Activated CD4-positive, alpha-beta T cell treated with anti-CD3 and anti-CD28 coated beads, Interleukin-2, amount 50 U/mL, for 16 hours (primary cell): ENCODE results near the gene NUTM2A.
"Not testable (repeated sequence)": the region's sequence is repeated elsewhere in the genome, so short reads cannot be mapped to it uniquely, and the experiment has no call there.

ENCODE experiments used
- DNase-seq: peaks from one replicate; pipeline ENCODE4 v3.0.0-alpha.2; 2020

NUTM2A gene, protein sequence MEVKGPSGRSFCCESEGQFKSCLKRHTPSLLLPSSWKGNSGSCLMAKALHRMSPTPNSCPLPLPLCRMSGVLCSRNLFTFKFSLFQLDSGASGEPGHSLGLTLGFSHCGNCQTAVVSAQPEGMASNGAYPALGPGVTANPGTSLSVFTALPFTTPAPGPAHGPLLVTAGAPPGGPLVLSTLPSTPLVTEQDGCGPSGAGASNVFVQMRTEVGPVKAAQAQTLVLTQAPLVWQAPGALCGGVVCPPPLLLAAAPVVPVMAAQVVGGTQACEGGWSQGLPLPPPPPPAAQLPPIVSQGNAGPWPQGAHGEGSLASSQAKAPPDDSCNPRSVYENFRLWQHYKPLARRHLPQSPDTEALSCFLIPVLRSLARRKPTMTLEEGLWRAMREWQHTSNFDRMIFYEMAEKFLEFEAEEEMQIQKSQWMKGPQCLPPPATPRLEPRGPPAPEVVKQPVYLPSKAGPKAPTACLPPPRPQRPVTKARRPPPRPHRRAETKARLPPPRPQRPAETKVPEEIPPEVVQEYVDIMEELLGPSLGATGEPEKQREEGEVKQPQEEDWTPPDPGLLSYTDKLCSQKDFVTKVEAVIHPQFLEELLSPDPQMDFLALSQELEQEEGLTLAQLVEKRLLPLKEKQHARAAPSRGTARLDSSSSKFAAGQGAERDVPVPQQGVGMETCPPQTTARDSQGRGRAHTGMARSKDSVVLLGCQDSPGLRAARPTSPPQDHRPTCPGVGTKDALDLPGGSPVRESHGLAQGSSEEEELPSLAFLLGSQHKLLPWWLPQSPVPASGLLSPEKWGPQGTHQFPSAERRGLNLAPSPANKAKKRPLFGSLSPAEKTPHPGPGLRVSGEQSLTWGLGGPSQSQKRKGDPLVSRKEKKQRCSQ

DNA sequence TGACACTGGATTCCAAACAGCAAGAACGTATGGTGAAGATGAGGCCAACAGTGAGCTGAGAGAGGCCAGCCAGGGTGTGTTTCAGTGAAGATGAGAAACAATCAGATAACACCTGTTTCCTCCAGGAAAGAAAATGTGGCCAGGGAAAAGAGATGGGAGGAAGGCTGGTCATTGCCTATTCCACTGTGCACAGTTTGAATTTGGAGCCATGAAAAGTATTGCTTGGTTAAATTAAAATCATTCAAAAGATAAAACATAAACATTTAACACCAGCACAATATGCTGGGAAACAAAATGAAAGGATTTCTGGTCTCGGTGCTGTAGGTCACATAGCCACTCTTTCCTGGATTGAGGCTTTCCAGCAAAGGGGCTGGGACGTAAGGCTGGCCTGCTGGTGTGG is at the start of gene NUTM2A:
Gene NUTM2A (plus strand): TSS at position 301 of the 400 bp plus-strand sequence. CDS start 383 bp downstream, outside the sequence.
- DNase-seq, result not testable (repeated sequence)

DNA sequence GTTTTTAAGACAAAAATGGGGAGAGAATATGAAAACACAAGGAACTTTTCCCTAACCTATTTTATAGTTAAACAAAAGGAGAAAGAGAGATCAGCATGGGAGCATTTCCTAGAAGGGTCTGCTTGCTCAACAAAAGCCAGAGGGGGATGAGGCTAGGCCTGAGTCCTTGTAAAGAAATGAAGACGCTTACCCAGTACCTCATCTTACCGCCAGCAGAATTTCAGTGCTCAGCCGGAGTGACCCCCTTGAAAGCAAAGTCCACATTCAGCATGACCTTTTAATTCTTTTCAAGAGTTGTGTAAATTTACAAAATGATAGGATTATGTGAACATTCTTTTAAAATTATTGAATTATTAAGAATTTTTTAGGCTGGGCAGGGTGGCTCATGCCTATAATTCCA is 47.7 kb upstream of the NUTM2A start:
- not testable (repeated sequence) for DNase-seq

DNA sequence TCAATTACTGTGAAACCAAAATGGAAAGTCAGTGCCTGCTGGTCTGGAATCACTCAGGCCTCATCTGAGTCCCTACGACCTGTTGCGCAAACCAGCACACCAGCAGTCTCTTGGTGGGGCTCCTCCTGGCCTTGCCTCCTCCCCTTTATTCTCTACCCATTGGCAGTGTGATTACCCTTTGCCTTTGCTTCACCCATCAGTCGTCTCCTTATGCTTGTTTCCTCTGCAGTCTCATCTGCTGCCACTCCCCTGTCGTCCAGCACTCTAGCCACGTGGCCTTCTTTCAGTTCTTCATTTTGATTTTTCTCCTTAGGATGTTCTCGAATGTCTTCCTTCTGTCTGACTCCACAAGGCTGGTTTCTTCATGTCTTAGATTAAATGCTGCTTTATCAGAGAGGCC is 40.8 kb upstream of the NUTM2A start:
- not testable (repeated sequence) for DNase-seq

DNA sequence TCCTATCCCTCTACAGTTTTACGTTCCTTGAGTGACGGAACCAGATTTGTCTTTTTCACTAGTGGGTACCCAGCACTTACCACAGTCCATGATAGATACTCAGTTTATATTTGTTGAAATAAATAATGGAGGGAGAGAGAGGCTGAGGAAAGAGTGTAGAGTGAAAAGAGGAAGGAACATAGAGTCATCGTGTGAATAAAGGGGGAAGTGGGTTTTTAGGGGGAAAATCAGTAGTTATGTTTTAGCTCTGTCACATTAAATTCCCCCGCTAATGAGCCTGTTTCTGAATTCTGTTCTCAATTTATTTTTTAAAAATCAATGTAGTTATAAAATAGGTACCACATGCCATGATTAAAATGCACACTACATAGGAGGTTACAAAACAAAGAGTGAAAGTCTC is 39.2 kb upstream of the NUTM2A start:
- DNase-seq, result not testable (repeated sequence)

DNA sequence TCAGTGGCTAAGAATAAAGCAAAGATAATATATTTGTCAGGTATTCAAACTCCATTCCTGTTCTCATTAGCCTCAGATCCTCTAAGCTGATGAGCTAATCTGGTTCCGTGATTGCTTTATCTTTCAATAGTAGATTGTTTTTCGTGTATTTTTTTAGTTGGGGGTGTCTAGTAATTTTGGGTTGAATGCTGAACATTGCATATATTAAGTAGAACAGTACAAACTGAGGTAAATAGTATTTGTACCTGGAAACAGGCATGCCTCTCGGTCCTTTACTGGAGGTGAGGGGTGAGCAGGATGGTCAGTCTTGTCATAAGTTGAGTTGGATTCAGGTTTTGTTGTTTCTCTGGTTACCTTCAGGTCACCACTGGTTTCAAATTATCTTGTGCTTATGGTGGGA is 37.7 kb upstream of the NUTM2A start:
- DNase-seq, result not testable (repeated sequence)

DNA sequence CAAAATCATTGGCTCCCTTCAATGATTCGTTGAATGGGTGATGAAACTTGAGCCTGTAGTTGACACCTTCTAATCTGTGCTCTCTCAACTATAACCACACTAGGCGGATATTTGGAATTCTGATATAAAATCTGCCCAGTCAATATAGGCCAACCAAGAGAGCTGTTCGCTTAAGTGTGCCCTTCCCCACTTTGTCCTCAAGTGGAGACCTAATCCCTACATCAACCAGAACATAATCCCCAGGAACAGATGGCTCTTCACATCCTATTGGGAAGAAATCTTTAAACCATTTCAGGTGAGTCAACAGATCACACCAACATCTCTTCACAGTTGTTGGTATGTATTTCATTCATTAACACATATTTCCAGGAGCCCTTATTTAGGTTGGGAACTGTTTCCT is 33.4 kb upstream of the NUTM2A start:
- not testable (repeated sequence) for DNase-seq

DNA sequence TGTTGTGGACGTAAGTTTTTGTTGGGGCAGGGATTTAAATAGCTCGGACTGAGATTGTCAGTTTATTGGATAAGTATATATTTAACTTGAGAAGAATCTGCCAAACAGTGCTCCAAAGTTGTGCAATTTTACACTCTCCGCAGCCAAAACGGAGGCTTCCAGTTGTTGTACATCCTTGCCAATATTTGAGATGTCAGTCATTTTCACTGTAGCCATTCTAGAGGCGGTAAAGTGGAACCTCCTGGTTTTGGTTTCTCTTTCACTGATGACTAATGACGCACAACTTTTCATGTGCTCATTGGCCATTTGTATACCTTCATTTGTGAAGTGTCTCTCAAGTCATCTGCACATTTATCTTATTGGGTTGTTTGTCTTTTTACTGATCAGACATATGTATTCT is 24.3 kb upstream of the NUTM2A start:
- peak; percentile 71 for DNase-seq

DNA sequence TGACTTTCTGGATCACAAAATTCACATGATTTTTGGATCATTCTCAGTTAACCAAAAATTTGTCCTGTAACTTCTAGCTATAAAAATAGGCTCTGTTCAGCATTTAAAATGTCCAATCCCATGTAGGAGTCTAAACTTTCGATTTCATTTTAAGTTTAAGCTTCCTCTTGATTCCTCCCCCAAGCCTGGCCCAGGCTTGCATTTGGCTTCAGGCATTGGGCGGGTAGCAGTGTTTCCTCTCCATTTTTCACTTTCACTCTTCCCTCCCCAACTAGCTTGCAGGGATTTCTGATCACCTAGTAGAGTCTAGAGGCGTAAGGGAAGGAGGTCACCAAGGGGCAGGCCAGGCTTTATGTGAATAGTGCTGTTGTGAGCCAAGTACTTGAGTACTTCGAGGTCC is 20.4 kb upstream of the NUTM2A start:
- peak; percentile 14 for DNase-seq

DNA sequence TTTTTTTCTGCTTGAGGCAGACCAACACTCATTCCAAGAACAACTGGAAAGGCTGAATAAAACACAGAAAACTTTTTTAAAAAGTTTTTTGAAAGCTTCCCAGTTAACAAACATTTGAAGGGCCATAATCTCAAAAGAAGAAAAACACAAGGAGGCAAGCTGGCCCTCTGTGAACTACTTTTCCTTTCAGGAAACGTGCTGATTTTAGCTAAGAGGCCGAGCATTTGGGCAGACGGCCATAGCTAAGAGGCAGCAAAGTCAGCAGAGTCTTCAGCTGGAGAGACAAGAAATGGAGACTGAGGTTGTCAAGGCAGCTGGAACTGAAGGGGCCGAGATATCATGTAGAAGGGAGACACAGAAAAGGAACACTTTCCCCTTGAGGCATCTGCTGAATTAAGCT is 18.3 kb upstream of the NUTM2A start:
- DNase-seq, result not testable (repeated sequence)

DNA sequence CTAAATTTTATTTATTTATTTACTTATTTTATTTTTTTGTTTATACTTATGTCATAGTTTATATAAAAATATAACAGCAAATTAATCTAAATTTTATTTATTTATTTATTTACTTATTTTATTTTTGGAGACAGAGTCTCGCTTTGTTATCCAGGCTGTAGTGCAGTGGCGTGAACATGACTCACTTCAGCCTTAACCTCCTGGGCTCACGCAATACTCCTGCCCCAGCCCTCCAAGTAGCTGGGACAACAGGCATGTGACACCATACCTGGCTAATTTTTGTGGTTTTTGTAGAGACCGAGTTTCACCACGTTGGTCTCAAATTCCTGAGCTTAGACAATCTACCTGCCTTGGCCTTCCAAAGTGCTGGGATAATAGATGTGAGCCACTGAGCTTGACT is 14.9 kb upstream of the NUTM2A start:
- not testable (repeated sequence) for DNase-seq

DNA sequence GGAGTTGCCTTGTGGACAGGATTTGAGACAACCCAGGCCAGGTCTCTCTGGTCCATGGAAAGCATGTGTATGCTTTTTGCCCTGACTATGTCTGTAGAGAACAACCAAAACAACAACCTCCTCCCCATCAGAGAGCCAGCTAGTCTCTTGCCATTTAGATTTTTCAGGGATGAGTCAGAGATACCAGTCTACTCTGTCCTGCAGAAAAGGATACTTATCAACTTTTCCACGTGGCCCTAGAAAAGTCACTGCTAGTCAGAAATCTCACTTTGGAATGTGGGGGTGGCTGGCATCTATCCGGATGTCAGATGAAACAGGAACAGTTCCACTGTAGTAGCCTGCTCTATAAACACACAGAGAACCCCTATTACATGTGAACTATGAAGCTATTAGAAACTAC is 13.4 kb upstream of the NUTM2A start:
- DNase-seq, result not testable (repeated sequence)

DNA sequence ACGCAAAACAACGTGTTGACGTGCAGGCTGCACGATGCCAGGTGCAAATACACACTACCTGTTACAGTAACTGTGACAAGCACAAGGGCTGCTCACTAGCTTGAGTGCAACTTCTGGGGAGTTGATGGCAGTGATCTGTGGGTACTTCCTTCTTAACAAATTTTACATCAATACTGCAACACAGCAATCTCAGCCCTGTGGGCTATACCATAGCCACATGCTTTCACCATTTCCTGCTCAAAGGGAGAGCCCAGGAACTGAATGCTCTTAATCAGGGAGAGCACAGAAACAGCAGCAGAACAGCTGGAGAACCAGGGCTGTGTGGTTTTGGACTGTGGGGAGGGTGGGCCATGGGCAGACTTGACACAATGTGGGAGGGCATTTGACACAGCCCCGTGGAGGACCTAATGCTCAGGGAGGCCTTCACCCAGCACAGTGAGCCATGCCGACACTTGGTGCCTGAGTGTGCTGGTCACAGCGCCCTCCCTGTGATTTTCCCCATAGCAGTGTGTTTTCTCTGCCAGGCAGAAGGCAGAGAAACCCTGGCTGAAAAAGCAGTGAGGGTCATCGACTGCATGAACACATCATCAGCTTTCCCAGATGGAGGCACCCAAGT is 12.0 kb upstream of the NUTM2A start:
- not testable (repeated sequence) for DNase-seq

DNA sequence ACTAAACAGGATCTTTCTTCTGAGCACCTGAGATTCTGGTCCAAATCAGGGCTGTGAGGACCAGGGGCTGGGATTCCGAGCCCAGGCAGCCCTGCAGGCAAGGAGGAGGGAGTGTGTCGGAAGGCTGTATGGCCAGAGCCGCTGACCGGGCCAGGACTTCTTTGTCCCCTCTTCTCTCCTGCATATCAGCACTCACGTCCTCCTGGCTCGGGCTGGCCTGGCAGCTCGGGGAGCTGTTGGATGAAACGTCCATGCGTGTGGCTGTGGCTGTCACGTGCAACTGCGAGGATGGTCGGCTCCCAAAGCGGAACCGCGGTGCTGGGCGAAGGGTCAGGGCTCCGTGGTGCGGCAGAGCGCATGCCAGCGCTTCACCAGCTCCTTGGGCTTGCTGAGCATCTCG is 11.4 kb upstream of the NUTM2A start:
- DNase-seq, result not testable (repeated sequence)

DNA sequence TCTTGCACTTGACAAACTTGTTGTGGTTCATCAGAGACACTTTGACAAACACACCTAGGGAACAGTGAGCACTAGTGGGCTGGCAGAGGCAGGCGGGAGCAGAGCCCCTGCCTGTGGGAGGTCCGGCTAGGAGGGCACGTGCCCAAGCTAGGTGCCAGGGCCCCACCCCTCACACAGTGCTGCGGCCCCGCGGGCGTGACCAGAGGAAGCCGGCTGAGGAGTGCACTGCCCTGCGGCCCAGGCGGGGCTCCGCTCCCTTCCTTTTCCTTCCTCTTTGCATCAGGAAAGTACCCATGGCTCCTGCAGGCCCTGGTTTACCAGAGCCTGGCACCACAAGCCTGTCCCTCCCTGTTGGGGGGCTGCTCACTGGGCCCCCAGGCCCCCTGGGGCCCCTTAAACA is 9.1 kb upstream of the NUTM2A start:
- DNase-seq, result not testable (repeated sequence)

DNA sequence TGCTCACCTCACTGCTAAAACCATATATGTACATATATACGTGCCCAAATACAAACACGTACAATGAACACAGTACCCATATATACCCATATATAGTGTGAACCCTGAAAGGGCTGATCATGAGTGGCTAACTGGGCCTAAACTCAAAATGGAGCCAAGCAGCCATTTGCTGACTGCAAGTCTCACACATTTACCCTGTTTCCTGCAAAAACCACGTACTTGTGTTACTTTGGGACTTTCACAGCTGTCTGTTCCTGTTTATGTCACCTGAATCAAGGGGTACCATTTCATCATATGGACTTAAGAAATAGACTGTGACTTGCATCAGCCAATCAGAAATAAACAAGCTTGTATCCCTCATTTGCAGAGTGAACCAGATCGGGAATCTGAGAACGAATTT is 5.9 kb upstream of the NUTM2A start:
- DNase-seq, result not testable (repeated sequence)

DNA sequence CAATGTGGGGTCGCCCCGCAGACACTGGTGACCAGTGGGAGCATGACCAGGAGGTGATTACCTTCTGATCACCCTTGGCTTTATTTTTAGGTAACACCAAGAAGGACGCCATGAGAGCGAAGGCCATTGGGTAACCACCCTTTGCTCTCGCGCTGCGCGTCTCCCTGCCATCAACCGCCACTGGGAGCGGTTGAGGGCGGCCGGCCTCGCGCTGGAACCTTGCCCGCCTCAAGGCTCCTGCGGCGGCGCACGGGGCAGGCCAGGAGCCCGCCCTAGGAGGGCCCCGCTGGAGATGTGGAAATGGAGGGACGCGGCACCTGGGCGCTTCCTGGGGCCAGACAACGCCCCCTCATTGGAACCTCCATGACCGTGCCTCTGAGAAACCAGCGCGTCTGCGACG is 2.5 kb upstream of the NUTM2A start:
- DNase-seq, result not testable (repeated sequence)

DNA sequence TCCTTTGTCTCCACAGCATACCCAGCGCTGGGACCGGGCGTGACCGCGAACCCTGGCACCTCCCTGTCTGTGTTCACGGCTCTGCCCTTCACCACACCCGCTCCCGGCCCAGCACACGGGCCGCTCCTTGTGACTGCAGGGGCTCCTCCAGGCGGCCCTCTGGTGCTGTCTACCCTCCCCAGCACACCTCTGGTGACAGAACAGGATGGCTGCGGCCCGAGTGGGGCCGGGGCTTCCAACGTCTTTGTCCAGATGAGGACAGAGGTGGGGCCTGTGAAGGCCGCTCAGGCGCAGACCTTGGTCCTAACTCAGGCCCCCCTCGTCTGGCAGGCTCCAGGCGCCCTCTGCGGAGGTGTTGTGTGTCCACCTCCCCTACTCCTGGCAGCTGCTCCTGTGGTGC is 3.0 kb downstream of the NUTM2A start:
- DNase-seq, result not testable (repeated sequence)

DNA sequence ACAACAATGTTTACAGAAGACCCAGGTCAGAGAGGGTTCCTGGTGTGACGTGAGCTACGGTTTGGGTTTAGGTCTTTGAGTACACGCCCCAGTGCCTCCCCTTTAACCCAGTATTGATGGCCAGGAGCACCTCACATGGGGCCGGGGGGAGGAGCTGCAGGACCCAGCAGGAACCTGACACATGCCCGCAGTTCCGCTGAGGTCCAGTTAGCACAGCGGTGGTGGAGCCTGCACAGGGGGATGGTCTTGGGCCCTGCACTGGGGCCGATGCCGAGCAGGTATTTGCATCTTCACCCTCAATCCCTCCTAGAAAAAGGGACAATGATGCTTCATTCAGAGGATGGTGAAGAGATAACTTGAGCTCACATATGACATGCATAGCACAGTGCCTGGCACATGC is 4.0 kb downstream of the NUTM2A start:
- DNase-seq, result not testable (repeated sequence)

DNA sequence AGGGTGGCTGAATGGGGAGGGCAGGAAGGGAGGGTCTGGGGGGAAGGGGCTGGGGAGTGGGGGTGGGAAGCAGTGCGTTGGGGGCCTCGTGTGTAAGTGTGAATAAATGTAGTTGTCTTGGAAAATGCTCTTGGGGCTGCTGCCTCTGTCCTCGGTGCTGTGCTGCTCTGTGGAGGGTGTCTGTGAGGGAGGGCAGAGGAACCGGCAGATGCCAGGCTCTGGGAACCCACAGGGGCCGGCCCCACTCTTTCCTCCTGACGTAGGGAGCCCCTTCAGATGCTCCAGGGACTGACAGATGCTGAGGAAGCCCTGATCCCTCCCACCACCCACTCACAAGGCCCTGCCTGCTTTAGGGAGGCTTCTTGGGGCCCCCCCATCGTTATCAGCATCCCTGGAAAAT is 9.6 kb downstream of the NUTM2A start:
- DNase-seq, result not testable (repeated sequence)

DNA sequence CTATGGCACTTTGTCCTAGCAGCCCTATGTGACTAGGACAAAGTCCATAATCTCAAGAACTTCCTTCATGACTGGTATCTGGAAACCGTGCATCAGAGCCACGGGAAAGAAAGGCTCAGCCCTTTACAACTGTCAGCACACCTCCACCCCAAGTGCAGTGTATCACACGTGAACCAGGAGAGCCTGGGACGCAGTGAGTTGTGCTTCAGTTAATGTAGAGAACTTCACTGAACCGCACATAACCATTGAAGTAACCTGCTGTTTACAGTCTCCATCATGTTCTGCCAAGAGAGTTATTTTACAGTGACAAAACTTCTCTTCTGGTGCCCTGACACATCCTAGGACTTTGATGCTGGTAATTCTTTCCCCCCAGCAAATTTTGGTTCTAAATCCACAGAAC is 12.0 kb downstream of the NUTM2A start:
- DNase-seq, result not testable (repeated sequence)

DNA sequence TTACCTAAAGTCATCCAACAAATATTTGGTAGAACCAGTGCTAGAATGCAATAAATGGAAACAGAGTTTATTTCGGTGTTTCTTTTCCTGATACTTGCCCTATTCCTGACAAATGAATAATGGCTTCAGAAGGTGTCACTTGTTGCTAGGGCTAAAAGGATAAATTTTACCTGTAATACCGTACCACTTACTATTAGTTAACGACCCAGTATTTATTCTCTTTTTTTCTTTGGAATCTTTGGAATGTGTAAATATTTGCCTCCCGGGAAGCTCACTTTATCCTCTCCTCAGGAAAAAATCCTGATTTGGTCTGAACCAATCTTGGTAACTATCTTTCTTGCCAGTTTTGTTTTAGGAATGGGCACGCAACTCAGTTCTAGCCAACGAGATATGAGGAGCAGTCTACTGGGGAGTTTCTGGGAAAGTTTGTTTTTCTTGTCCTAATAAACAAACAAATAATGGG is 14.1 kb downstream of the NUTM2A start:
- not testable (repeated sequence) for DNase-seq

DNA sequence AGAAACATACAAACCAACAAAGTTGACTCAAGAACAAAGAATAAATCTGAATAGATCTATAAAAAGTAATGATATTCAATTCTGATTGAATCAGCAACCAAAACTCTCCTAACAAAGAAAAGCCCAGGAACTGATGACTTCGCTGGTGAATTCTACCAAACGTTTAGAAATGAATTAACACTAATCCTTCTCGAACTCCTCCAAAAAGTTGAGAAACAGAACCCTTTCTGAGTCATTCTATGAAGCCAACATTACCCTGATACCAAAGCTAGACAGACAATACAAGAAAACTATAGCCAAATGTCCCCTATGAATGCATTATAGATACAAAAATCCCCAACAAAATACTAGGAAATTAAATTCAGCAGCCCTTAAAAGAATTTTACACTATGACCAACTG is 16.9 kb downstream of the NUTM2A start:
- DNase-seq, result peak; percentile 14

DNA sequence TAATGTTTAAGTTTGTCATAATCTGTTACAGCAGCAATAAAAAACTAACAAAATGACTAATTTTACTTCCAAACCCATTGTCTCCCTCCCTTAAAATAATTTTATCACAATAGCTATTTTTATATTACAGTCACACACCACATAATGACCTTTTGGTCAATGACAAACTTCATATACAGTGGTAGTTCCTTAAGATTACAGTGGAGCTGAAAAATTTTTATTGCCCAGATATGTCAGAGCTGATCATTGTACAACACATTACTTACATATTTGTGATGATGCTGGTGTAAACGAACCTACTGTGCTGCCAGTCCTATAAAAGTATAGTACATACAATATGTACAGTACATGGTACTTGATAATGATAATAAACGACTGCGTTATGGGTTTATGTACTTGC is 22.1 kb downstream of the NUTM2A start:
- not testable (repeated sequence) for DNase-seq
